ENCODE measurements around the gene DNAJC10.
A peak's percentile ranks its signal among the peaks of the same experiment; 100 is the strongest.
"Not testable (repeated sequence)": the region's sequence is repeated elsewhere in the genome, so short reads cannot be mapped to it uniquely, and the experiment has no call there.

Gene DNAJC10, protein sequence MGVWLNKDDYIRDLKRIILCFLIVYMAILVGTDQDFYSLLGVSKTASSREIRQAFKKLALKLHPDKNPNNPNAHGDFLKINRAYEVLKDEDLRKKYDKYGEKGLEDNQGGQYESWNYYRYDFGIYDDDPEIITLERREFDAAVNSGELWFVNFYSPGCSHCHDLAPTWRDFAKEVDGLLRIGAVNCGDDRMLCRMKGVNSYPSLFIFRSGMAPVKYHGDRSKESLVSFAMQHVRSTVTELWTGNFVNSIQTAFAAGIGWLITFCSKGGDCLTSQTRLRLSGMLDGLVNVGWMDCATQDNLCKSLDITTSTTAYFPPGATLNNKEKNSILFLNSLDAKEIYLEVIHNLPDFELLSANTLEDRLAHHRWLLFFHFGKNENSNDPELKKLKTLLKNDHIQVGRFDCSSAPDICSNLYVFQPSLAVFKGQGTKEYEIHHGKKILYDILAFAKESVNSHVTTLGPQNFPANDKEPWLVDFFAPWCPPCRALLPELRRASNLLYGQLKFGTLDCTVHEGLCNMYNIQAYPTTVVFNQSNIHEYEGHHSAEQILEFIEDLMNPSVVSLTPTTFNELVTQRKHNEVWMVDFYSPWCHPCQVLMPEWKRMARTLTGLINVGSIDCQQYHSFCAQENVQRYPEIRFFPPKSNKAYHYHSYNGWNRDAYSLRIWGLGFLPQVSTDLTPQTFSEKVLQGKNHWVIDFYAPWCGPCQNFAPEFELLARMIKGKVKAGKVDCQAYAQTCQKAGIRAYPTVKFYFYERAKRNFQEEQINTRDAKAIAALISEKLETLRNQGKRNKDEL

DNA sequence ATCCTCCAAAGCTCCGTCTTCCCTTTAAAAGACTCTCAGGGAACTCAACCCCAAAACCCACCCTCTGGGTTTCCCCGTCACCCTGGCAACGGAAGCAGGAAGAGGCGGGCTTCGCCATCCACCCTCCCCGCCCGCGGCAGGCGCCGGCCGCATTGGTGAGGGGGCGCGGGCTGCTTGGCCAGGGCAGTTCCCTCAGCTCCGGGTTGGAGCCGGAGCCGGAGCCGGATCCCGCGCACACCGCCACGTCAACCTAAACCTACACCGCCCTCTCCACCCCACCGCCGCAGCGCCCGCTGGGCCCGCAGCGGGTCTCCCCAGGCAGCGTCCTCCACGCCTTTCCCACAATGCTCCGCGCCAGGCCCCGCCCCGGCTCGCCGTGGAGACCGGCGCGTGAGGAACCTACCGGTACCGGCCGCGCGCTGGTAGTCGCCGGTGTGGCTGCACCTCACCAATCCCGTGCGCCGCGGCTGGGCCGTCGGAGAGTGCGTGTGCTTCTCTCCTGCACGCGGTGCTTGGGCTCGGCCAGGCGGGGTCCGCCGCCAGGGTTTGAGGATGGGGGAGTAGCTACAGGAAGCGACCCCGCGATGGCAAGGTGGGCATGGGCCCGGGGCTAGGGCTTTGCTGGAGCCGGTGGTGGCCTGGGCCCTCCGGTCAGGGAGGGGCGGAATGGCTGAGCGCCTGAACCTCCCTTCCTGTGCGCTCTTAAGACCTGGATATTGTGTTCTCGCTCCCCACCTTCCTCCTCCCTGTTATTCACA is at the start of gene DNAJC10:
DNAJC10 (plus strand) TSS at position 366 of the 758 bp plus-strand sequence. CDS start 1,830 bp downstream, outside the sequence.
- DNase-seq: peak; percentile 85 to 92

DNA sequence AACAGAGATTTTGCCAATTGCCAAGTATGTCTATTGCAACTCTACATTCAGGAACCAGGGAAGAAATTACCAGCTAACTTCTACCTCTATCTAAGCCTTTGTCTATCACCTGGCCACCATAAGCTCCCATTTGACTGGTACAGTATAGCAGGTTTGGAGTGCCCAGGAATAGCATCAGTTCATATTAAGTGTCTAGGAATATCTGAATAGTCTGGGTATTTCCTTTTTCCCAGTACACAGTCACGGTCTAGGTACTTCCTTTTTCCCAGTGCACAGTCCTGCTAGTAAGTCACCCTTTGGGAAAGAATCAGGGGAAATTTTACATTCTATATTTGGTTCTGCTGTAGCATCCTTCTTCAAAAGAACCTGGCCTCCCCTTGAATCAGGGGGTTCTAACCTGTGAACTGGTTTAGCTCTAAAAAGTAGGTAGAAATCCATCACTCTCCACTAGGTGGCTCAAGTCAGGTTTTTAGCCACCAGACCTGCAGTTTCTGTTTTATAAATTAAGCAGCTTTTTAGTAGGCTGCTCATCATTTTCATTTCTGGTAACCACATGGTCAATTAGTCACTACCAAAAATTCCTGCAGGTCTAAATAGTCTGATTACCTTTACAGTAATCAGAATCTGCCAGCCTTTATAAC is 49.3 kb upstream of the DNAJC10 start:
- no peak for DNase-seq

DNA sequence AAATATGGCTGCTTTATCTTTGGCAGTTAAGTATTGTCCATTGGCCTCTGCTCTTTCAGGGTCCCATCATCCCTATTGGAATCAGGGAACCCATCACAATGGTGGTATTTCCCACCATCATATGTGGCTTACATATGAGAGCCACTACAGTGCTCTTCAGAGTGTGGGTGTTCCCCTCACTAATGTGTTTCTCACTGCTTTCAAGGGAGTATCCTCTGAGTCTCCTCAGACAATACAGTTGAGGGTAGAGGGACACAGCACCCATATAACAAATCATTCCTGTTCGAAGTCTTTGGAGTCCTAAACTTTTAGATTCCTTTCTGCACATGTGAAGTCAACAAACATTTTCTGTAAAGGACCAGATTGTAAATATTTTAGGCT is 48.8 kb upstream of the DNAJC10 start:
- no peak for DNase-seq

DNA sequence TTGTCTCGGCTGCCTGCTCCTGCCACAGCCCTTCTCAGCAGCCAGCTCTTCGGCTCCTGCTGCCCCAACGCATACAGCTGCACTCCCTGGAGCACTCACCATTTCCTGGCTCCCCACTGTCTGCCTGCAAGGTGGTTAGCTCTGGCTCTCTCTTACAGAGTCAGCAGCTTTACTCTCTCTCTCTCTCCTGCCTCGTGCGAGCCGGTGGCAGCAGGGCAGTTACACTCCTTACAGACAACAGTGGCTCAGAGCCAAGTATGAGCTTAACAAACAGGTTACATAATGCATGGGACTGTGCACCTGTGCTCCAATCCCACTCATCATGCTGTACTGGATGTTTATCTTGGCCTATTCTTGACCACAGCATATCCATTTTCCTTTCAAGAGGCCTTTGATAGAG is 47.4 kb upstream of the DNAJC10 start:
- DNase-seq: peak; percentile 86 to 91

DNA sequence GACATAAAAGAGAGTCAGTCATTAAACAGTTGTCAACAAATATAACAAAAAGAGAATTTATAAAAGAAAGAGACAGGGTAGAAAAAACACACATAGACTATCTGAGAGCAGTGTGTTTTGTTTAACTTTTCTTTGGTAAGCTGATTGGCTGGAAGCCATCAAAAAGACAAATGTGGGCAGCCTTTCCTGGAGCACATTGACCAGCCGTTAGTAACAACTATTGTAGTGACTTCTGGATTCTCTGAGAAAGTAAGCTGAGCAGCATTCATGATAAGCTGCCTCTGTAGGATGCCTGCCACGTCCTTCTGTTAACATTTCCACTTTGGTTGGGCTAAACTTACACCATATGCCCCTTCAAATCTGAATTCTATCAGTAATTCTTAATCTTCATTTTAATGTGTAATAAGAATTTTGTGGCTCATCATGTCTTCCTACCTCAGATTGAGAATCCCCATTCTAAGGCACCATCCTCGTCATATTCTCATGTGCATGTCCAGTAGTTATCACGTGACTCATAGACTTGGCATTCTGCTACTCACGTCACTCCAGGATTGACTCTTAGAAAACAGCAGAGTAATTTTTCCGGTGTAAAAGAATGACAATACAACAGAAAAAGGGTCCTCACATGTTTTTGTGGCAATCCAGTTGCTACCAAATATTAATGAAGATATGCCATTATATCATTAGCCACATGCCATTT is 43.4 kb upstream of the DNAJC10 start:
- DNase-seq: no peak

DNA sequence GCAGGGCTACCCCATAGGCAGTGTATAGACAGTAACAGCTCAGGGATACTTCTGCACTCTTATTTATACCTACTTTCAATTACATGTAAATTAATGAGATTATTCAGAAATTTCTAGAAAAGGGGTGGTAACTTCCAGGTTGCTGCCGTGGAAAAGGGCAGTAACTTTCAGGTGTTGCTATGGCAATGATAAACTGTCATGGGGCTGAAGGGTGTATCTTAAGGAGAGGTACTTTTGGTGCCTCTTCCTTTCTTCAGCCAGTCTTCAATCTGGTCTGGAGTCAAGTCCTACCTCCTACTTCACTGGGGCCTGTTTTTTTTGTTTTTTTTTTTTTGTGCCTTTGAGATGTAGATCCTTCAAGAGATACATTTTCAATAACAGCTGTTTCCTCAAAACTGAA is 35.2 kb upstream of the DNAJC10 start:
- no peak for DNase-seq

DNA sequence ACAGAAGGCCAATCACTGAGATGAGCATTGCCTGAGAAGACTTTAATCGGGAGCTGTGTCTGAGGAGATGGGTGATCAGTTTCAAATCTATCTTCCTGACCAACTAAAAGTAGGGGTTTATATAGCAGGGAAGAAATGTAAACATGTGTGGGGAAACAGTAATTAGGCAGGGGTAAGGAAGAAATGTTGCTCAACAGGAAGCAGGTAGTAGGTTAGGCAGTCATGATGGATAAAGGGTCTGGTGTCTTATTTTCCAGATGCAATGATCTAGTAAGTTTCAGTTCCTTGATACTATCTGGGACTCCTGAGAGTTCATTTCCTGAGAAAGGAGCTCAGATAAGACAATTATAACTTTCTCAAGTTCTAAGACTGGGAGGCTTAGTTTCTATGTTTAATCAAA is 33.8 kb upstream of the DNAJC10 start:
- DNase-seq: no peak

DNA sequence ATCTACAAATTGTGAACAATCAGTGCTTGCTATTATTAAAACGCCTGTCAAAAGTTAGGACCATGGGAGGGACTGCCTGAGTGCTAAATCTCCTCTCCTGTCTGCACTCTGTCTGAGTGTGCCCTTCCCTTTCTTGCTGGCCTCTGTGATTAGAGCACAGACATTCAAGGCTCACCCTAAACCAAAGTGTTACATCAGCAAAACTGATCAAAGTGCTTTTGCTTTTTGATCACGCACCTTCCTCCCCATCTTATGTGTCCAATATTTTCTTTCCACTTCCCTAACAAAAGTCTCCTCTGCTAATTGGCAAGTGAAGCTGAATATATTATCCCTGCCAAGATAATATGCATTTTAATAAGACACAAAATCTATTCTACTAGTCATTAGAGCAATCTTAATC is 30.5 kb upstream of the DNAJC10 start:
- no peak for DNase-seq

DNA sequence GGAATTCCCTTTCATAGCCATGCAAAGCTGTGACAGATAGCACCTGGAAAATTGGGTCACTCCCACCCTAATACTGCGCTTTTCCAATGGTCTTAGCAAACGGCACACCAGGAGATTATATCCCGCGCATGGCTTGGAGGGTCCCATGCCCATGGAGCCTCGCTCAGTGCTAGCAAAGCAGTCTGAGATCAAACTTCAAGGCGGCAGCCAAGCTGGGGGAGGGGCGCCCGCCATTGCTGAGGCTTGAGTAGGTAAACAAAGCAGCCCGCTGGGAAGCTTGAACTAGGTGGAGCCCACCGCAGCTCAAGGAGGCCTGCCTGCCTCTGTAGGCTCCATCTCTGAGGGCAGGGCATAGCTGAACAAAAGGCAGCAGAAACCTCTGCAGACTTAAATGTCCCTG is 29.3 kb upstream of the DNAJC10 start:
- DNase-seq: not testable (repeated sequence)

DNA sequence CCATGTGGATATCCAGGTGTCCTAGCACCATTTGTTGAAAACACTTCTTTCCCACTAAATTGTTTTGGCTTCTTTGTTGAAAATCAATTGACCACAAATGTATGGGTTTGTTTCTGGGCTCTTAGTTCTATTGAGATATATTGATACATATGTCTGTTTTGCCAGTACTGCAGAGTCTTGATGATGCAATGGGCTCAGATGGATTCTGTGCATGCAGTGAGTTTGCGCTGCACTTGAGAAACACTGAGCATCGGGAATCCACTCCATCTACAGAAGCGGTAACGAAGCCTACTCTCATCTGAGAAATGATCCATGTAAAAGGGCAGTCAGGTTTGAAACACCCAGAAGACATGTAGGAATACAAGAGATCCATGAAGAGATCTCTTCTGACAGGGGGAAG is 21.9 kb upstream of the DNAJC10 start:
- DNase-seq: peak; percentile 3 to 15

DNA sequence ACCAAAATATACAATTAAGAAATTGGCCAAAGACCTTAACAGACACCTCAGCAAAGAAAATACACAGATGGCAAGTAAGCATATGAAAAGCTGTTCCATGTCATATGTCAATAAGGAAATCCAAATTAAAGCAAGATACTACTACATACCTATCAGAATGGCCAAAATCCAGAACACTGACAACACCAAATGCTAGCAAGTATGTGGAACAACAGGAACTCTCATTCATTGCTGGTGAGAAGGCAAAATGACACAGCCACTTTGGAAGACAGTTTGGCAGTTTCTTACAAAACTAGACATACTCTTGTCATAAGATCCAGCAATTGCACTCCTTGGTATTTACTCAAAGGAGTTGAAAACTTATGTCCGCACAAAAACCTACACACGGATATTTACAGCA is 20.3 kb upstream of the DNAJC10 start:
- DNase-seq: no peak

DNA sequence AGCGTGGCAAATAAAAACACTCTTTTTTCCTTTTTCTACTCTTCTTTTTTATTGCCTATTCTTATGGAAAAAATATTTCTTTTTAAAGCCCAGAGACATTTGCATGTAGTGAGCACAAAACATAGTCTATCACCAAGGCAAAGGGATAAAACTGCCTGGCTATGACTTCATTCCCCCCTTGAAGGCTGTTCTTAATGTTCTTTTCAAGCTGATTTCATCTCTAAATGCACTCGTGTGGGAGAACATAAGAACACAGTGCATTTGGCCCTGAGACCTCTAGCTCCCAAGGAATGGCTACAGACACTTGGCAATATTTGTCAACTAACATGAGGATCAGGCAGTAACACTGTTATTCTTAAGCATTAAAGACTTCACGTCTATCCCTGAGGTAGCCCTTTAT is 17.4 kb upstream of the DNAJC10 start:
- no peak for DNase-seq

DNA sequence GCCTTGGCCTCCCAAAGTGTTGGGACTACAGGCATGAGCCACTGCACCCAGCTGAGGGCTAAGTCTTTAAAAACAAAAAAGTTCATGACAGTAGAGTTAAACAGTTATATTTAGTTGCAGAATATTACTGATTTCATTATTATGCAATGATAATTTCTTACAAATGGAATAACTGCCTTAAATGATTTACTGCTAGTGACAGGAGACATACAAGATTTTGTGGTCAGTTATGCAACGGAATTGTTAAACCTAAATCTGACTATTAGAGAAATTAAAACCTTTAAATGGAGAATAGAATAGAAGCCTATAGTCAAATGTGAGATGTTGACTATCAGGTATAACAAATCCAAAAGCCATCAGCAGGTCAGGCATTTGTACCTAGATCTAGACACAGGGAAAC is 10.3 kb upstream of the DNAJC10 start:
- DNase-seq: no peak

DNA sequence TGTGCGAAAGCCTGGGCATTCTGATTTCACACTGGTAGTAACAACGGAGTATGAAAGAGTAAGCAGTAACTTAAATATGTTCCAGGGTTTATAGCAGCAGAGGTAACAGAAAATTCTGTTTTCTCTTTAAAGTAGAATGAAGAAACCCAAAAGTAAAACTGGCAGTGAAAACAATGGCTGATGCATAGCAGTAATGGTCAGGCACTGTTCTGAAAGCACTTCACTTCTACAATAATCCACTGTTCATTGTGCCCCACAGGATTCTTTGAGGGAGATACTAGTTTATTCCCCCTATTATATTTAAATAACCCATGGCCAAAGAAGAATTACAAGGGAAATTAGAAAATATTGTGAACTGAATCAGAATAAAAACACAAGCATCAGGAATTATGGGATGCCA is 9.3 kb upstream of the DNAJC10 start:
- no peak for DNase-seq

DNA sequence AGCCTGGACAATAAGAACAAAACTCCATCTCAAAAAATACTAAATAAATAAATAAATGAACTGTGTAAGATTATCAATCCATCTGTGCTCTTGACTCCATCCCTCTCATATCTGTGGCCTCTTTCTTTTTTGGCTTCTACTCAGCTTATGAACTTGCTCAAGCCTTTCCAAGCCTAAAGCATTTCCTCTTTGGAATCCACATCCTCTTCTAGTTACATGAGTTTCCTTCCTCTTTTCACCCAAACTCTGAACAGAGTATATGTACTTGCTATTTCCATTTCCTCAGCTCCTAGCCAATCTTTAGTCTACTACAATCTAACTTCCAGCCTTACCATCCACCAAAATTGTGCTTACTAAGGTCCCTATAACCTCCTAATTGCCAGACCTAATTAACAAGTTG is 2.5 kb upstream of the DNAJC10 start:
- DNase-seq: no peak

DNA sequence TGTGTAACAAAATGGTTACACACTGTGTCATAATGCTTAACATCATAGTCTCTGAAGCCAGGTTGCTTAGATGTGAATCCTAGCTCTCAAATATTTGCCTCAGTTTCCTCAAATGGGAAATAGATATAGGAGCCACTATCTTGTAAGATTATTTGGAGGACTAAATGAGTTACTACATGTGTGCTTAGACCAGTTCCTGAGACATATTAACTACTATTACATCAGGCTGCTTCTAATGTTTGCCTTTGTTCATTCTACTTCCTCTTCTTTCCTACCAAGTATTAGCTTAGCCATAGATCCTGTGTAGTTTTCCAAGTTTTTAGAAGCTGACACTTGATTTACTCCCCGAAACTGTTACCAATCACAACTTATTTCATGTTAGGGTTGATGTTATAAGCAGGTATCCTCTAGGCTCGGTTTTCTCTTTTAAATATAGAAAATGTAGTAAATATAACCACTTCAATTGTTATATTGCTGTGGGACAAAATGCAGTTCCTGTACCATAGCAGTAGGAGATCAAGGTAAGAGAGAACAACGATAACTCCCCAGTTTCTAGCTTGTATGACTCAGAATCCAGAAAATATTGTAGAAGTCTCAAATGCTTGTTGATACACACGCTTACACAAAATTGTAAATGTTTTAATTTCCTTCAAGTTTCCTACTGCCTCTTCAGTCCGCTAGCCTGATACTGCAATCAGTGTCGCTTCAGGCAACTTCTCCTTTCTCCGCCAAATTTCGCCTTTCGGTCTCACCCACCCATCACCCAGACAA is 751 bp upstream of the DNAJC10 start:
- DNase-seq: no peak

DNA sequence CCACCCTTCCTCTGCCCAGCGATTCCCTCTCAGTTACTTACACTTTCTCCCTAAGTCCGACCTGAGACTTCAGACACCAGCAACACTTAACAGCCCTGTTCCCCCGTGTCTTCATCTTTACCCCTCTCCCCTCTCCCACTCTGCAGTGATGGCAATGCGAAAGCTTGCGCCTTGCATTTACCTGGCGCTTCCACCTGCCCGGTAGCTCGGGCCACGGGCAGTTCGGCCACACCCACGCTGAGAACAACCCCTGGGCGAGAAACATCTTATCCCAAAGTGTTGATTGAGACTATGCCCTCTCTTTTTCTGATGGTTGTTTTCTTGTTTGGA is 558 bp downstream of the DNAJC10 start:
- DNase-seq: peak in 1 of 2 experiments; percentile 30

DNA sequence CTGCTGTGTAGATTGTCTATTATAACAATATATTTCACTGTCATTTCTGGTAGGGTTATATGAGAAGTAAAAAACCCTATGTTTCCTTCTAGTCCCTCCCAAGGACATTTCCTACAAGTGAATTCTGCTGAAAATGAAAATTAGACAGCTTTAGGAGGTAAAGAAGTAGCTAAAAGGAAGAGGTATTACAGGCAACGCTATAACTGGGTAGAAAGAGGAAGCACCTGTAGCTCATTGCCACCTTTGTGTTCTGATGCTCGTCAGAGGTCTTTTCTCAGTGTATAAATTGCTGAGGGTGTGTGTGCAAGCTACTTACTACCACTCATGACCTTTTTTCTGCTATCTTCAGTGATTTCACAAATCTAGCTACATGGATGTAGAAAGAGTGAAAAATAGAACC is 1.4 kb downstream of the DNAJC10 start:
- DNase-seq: no peak

DNA sequence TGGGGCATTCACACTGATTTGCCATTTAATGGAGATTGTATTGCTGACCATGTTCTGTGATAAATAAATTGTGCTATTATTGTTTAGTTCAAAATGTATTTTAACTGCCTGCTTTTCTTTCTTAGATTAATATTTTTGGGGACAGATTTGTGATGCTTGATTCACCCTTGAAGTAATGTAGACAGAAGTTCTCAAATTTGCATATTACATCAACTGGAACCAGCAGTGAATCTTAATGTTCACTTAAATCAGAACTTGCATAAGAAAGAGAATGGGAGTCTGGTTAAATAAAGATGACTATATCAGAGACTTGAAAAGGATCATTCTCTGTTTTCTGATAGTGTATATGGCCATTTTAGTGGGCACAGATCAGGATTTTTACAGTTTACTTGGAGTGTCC is 1.8 kb downstream of the DNAJC10 start:
- DNase-seq: no peak

DNA sequence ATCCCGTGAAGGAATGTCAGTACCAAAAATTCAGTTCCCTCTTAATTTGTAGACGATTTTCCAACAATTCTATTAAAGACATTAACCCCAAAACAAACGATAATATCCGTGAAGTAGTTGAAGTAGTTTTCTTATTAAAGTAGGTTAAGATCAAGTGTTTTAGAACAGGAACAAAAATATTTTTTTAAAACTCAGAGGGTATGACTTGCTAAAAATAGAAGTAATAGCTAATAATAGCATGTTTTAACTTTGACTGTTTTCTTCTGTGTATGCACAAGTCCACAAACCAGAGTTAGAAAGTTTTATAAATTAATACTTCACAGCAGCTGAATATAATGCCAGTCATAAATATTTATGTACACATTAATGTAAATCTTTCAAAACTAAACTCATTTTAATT is 2.4 kb downstream of the DNAJC10 start:
- DNase-seq: no peak

DNA sequence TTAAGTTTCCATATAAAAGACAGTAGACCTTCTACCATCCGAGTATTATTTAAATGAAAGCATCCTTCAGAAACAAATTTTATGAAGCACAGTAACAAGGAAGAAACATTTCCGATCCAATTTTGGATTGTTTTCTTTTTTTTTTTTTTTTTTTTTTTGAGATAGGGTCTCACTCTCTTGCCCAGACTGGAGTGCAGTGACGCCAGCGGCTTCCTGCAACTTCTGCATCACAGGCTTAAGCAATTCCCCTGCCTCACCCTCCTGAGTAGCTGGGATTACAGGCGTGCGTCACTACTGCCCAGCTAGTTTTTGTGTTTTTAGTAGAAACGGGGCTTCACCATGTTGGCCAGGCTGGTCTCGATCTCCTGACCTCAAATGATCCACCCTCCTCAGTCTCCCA is 3.1 kb downstream of the DNAJC10 start:
- not testable (repeated sequence) for DNase-seq

DNA sequence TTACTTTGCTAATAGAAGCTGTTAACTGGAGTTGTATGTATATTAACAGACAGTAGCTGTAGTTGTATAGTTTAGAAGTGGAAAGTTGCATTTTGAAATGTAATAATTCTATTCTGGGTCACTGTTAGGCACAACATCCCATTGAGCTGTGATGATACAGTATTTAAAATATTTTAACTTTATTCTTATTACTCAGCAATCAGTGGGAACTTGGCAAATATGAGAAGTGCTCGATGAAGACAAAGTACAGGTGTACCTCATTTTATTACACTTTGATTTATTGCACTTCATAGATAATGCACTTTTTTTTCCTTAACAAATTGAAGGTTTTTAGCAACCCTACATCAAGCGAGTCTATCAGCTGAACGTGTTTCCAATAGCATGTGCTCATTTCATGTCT is 8.6 kb downstream of the DNAJC10 start:
- DNase-seq: no peak

Data from SHP77 (cell line).